Vagina (tissue), 2 donors: ENCODE data around the gene RIPK1.

Source experiments
- POLR2A ChIP-seq, 2 donors: fragments of 450-650 bp; IDR thresholded peaks; one replicate each; pipeline ENCODE4 v1.6.1; 2017; ENCODE audit warnings: antibody characterized with exemption in 2 of 2, mild to moderate bottlenecking in 2 of 2, moderate library complexity in 2 of 2
- POLR2AphosphoS5 ChIP-seq, 2 donors: sonication (generic); formaldehyde crosslinking; IDR thresholded peaks; one replicate each; pipeline ENCODE4 v1.9.0; 2017; ENCODE audit warnings: antibody characterized with exemption in 2 of 2, mild to moderate bottlenecking in 2 of 2, low read depth in 1 of 2; ENCODE audit not compliant: insufficient read depth in 1 of 2
- TF ChIP-seq, protein P1 (sequence below), 3 experiments: fragments of 450-650 bp in 2 of 3; fragments of 200-600 bp in 1 of 3; sonication (generic) in 1 of 3; IDR thresholded peaks; one replicate each; pipeline ENCODE4 v1.5.1; 2017 to 2019; ENCODE audit warnings: antibody characterized with exemption in 3 of 3, mild to moderate bottlenecking in 2 of 3, moderate library complexity in 2 of 3

DNA sequence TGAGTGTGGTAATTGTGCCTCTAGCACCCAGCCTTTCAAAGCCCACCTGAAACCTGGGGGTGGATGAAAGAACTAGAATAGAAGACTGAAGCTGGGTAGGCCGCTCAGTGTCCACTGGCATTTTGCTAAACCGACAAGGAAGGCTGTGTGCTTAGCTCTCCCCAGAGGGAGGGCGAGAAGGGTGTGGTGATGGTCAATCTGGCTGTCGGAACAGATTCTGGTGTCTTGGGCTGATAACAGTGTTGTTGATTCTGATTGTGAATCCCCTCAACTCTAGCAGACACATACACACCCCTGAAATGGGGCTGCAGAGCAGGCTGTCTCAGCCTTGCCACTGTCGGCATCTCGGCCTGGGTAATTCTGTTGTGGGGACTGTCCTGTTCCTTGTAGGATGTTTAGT is 46.1 kb downstream of the RIPK1 start:
- TF ChIP-seq POLR2A (IDR thresholded peaks at IDR 0.05) (no peak), POLR2AphosphoS5 (IDR thresholded peaks at IDR 0.05; ENCODE audit: insufficient read depth in 1 of 2, low read depth in 1 of 2) (no peak)
- TF ChIP-seq, protein P1, sequence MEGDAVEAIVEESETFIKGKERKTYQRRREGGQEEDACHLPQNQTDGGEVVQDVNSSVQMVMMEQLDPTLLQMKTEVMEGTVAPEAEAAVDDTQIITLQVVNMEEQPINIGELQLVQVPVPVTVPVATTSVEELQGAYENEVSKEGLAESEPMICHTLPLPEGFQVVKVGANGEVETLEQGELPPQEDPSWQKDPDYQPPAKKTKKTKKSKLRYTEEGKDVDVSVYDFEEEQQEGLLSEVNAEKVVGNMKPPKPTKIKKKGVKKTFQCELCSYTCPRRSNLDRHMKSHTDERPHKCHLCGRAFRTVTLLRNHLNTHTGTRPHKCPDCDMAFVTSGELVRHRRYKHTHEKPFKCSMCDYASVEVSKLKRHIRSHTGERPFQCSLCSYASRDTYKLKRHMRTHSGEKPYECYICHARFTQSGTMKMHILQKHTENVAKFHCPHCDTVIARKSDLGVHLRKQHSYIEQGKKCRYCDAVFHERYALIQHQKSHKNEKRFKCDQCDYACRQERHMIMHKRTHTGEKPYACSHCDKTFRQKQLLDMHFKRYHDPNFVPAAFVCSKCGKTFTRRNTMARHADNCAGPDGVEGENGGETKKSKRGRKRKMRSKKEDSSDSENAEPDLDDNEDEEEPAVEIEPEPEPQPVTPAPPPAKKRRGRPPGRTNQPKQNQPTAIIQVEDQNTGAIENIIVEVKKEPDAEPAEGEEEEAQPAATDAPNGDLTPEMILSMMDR (IDR thresholded peaks at IDR 0.05), result no peak
